ENCODE measurements around the gene GPX1. TPM values are rescaled to one million over a fixed set of nuclear protein-coding genes. Genes with fewer than 3 reads are reported as not detected.

The GPX1 gene
- total and polyA plus RNA-seq, 3 donors from 2014 or later, result 123 to 207 (median 129) TPM

DNA sequence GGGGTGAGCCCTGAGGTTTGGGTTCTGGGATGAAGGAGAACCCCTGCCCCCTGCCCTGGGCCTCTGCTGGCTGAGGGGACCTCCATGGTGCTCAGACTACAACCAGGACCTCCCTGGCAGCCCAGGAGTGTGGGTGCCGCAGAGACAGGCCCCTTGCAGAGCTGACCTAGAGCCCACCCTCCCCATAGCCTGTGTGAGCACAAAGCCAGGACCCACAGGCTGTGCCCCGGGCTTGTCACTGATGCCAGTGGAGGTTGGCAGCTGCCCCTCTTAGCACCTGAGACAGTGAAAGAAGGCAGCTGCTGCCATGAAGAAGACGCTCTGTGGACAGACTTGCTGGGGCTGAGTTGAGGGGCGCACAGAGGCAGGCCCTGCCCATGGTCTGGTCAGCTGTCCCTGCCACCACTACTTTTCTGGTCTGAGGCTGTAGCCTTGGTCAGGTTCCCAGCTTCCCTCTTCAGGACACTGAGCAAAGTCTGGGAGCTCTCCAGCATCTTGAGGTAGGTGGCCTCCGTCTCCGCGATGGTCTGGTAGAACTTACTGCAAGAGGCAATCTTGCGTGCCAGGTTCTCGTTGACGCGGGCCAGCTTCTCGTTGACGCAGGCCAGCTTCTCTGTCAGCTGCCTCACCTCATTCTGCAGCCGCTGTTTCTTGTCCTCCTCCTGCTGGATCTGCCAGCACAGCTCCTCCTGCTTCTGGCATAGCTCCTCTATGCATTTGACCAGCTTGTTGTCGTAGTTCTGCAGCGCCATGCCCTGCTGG, 41.3 kb downstream of the GPX1 start:
- WGBS, 2 donors, result 89 to 95% methylated on average over 16 of the region's 16 CpGs
- no peaks in the 10 kb centered on the region for H3K9me3 ChIP-seq
- intact Hi-C loops (cut with DNase I; ENCODE audit: low total_unique reads), result no loop called here
- no peak overlapping the region for H3K27ac ChIP-seq
- DNase-seq, result no peak
- no peaks in the 10 kb centered on the region for H3K36me3 ChIP-seq (ENCODE audit: low read depth, missing control alignments)
- no peaks in the 10 kb centered on the region for H3K27me3 ChIP-seq
- H3K4me3 ChIP-seq, result no peak overlapping the region
- TF ChIP-seq CTCF (IDR thresholded peaks at IDR 0.05), result no peak
- TF ChIP-seq POLR2A (IDR thresholded peaks at IDR 0.05), result no peak
- H3K4me1 ChIP-seq, result no peaks in the 10 kb centered on the region

DNA sequence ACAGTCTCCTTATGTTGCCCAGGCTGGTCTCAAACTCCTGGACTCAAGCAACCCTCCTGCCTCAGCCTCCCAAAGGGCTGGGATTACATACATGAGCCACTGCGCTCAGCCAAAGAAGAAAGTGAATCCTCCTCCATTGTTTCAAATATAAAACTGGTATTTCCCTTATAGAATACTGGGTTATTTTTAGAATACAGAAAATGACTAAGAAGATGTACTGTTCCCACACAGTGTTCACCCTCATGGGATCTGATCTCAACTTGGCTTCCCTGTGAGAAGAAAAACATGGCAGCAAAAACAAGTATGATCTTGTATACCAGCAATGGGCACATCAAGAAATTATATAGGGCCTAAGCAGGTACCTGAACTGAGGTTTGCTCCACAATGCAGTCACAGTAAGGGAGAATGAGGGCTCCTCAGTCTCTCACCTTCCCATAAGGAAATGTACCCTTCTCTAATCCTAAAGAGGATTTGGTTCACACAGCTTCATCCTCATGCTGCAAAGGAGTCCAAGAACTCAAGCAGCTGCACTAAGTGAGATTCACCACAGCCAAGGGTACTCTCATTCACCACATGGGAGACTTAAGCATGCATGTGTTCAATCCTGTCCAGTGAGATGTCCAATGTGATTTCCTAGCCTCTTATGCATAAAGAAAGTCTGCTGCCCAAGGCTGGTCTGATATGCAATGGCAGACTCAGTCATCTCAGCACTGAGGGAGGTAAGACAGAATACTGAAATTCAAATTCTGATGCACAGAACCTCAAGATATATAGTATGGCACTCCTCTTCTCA, 44.1 kb downstream of the GPX1 start:
- DNase-seq, result no peak
- H3K4me1 ChIP-seq, result no peaks in the 10 kb centered on the region
- WGBS, 2 donors, result 93 to 95% methylated on average over 1 of the region's 1 CpG
- no peak overlapping the region for H3K4me3 ChIP-seq
- no peaks in the 10 kb centered on the region for H3K36me3 ChIP-seq (ENCODE audit: low read depth, missing control alignments)
- TF ChIP-seq POLR2A (IDR thresholded peaks at IDR 0.05) (no peak), CTCF (IDR thresholded peaks at IDR 0.05) (no peak)
- intact Hi-C loops (cut with DNase I; ENCODE audit: low total_unique reads), result no loop called here
- no peak overlapping the region for H3K27ac ChIP-seq
- no peaks in the 10 kb centered on the region for H3K9me3 ChIP-seq
- H3K27me3 ChIP-seq, result no peaks in the 10 kb centered on the region

- TF ChIP-seq CTCF (IDR thresholded peaks at IDR 0.05), result no peak
- TF ChIP-seq POLR2A (IDR thresholded peaks at IDR 0.05), result no peak
- WGBS, 2 donors, result 93% methylated on average over 3 of the region's 3 CpGs
- Histone ChIP-seq H3K4me1 (no peaks in the 10 kb centered on the region), H3K36me3 (ENCODE audit: low read depth, missing control alignments) (no peaks in the 10 kb centered on the region), H3K9me3 (no peaks in the 10 kb centered on the region), H3K27me3 (no peaks in the 10 kb centered on the region), H3K27ac (no peak overlapping the region), H3K4me3 (no peak overlapping the region)
- DNase-seq, result no peak
- intact Hi-C loops (cut with DNase I; ENCODE audit: low total_unique reads), result no loop called here
Measured at GRCh38 chr3:49311283-49311682, 46.9 kb downstream of the GPX1 start.

GRCh38 chr3:49310677-49311076, 47.5 kb downstream of the GPX1 start:
- H3K9me3 ChIP-seq, result no peaks in the 10 kb centered on the region
- 93 to 100% methylated on average over 1 of the region's 1 CpG for WGBS, 2 donors
- H3K27ac ChIP-seq, result no peak overlapping the region
- H3K4me3 ChIP-seq, result no peak overlapping the region
- no peaks in the 10 kb centered on the region for H3K4me1 ChIP-seq
- H3K27me3 ChIP-seq, result no peaks in the 10 kb centered on the region
- TF ChIP-seq CTCF (IDR thresholded peaks at IDR 0.05) (no peak), POLR2A (IDR thresholded peaks at IDR 0.05) (no peak)
- intact Hi-C loops (cut with DNase I; ENCODE audit: low total_unique reads), result no loop called here
- DNase-seq, result no peak
- no peaks in the 10 kb centered on the region for H3K36me3 ChIP-seq (ENCODE audit: low read depth, missing control alignments)

Other genes with a start within 250 kb of the GPX1 start
- 100 to 1,000 TPM in 1 of 2 donors, 10 to 100 TPM in 1; 82.7 to 102 TPM for gene USP19, start 237.5 kb downstream of the GPX1 start, total RNA-seq
- 77.2 TPM for gene USP19, start 237.5 kb downstream of the GPX1 start, polyA plus RNA-seq (ENCODE audit: insufficient read depth, low read depth, low replicate concordance)
- 100 to 1,000 TPM; 336 to 503 TPM for gene LAMB2, start 225.3 kb downstream of the GPX1 start, total RNA-seq
- gene LAMB2, start 225.3 kb downstream of the GPX1 start, polyA plus RNA-seq (ENCODE audit: insufficient read depth, low read depth, low replicate concordance), result 276 TPM
- 10 to 100 TPM; 34.3 to 55.0 TPM for gene CCDC71, start 192.0 kb downstream of the GPX1 start, total RNA-seq
- 27.6 TPM for gene CCDC71, start 192.0 kb downstream of the GPX1 start, polyA plus RNA-seq (ENCODE audit: insufficient read depth, low read depth, low replicate concordance)
- 10 to 100 TPM; 56.6 to 78.2 TPM for gene KLHDC8B, start 186.8 kb downstream of the GPX1 start, total RNA-seq
- 55.8 TPM for gene KLHDC8B, start 186.8 kb downstream of the GPX1 start, polyA plus RNA-seq (ENCODE audit: insufficient read depth, low read depth, low replicate concordance)
- gene C3orf62, start 81.1 kb downstream of the GPX1 start, total RNA-seq, result 10 to 100 TPM; 14.1 to 25.9 TPM
- gene C3orf62, start 81.1 kb downstream of the GPX1 start, polyA plus RNA-seq (ENCODE audit: insufficient read depth, low read depth, low replicate concordance), result 48.6 TPM
- gene USP4, start 18.3 kb downstream of the GPX1 start, total RNA-seq, result 10 to 100 TPM; 48.0 to 72.0 TPM
- 95.1 TPM for gene USP4, start 18.3 kb downstream of the GPX1 start, polyA plus RNA-seq (ENCODE audit: insufficient read depth, low read depth, low replicate concordance)
- 100 to 1,000 TPM; 207 to 252 TPM for gene RHOA, start 53.6 kb upstream of the GPX1 start, total RNA-seq
- gene RHOA, start 53.6 kb upstream of the GPX1 start, polyA plus RNA-seq (ENCODE audit: insufficient read depth, low read depth, low replicate concordance), result 331 TPM
- gene TCTA, start 54.1 kb upstream of the GPX1 start, total RNA-seq, result 10 to 100 TPM; 31.6 to 36.1 TPM
- gene TCTA, start 54.1 kb upstream of the GPX1 start, polyA plus RNA-seq (ENCODE audit: insufficient read depth, low read depth, low replicate concordance), result 33.6 TPM
- gene AMT, start 64.1 kb upstream of the GPX1 start, total RNA-seq, result 10 to 100 TPM in 1 of 2 donors, 1 to 10 TPM in 1; 3.8 to 10.4 TPM
- gene AMT, start 64.1 kb upstream of the GPX1 start, polyA plus RNA-seq (ENCODE audit: insufficient read depth, low read depth, low replicate concordance), result 9.1 TPM
- 10 to 100 TPM; 15.1 to 19.4 TPM for gene NICN1, start 71.0 kb upstream of the GPX1 start, total RNA-seq
- gene NICN1, start 71.0 kb upstream of the GPX1 start, polyA plus RNA-seq (ENCODE audit: insufficient read depth, low read depth, low replicate concordance), result 40.9 TPM
- gene DAG1, start 111.9 kb upstream of the GPX1 start, total RNA-seq, result 100 to 1,000 TPM; 169 to 216 TPM
- 85.8 TPM for gene DAG1, start 111.9 kb upstream of the GPX1 start, polyA plus RNA-seq (ENCODE audit: insufficient read depth, low read depth, low replicate concordance)
- 10 to 100 TPM; 18.9 to 25.3 TPM for gene BSN, start 196.1 kb upstream of the GPX1 start, total RNA-seq
- gene BSN, start 196.1 kb upstream of the GPX1 start, polyA plus RNA-seq (ENCODE audit: insufficient read depth, low read depth, low replicate concordance), result 9.9 TPM

All from testis (tissue), 3 donors.